Activated CD4-positive, alpha-beta T cell treated with anti-CD3 and anti-CD28 coated beads for 36 hours (primary cell): ENCODE results near the gene NARF. TPM values are rescaled to one million over a fixed set of nuclear protein-coding genes. Genes with fewer than 3 reads are reported as not detected.
"Not testable (repeated sequence)": the region's sequence is repeated elsewhere in the genome, so short reads cannot be mapped to it uniquely, and the experiment has no call there.

Experiments
- ATAC-seq: fragments of 200-7000 bp; cut with Tn5 transposase; one replicate; pipeline ENCODE4 v1.10.0; 2021; ENCODE audit warnings: mild to moderate bottlenecking, moderate library complexity
- CTCF ChIA-PET: fragments of 350-600 bp; sonication (Branson Sonifier 250); formaldehyde crosslinking; loops from one replicate; lab custom pipeline; 2021; ENCODE audit warnings: antibody characterized with exemption; lab: Charles Lee
- POLR2A ChIA-PET: fragments of 350-600 bp; sonication (Branson Sonifier 250); formaldehyde crosslinking; loops from one replicate; lab custom pipeline; 2021; ENCODE audit warnings: antibody characterized with exemption, inconsistent platforms; lab: Charles Lee
- DNase-seq: peaks from one replicate; pipeline ENCODE4 v3.0.0-alpha.2; 2020
- H3K27ac Mint-ChIP-seq: one replicate; pipeline ENCODE4 v1.8.0; 2021; ENCODE audit warnings: mixed read lengths
- H3K27me3 Mint-ChIP-seq: one replicate; pipeline ENCODE4 v1.8.0; 2021; ENCODE audit warnings: mixed read lengths
- H3K36me3 Mint-ChIP-seq: one replicate; pipeline ENCODE4 v1.8.0; 2021; ENCODE audit warnings: low read depth, mixed read lengths
- H3K4me1 Mint-ChIP-seq: one replicate; pipeline ENCODE4 v1.8.0; 2021; ENCODE audit warnings: mixed read lengths
- H3K4me3 Mint-ChIP-seq: one replicate; pipeline ENCODE4 v1.8.0; 2021; ENCODE audit warnings: mild to moderate bottlenecking, moderate library complexity, mixed read lengths
- H3K9me3 Mint-ChIP-seq: one replicate; pipeline ENCODE4 v1.8.0; 2021; ENCODE audit warnings: low read depth, mixed read lengths
- intact Hi-C, 2 experiments: fragments of 100-400 bp; cut with DNase I in 1 of 2; cut with micrococcal nuclease in 1 of 2; formaldehyde crosslinking; loops; one replicate each; pipeline versions ENCODE4 v1.14.2 to v1.15.1; 2022 to 2024; cut with DNase I, micrococcal nuclease
- total RNA-seq, 2 experiments: library from RNA; stranded (reverse); gene quantifications; one replicate each; pipeline ENCODE4 v1.2.3, GENCODE V29; 2021

Gene NARF
- total RNA-seq, 2 experiments from 2014 or later: 65.4 to 85.9 TPM

GRCh38 chr17:82524540-82524939 lies 66.0 kb downstream of the NARF start:
- Mint-ChIP-seq H3K4me3 (no peak overlapping the region), H3K27ac (no peak overlapping the region), H3K36me3 (peaks cover 22% of the 10 kb centered on the region), H3K27me3 (no peaks in the 10 kb centered on the region), H3K9me3 (no peaks in the 10 kb centered on the region), H3K4me1 (peaks cover 56% of the 10 kb centered on the region)
- CTCF ChIA-PET: interaction anchor here (0.9 kb wide), 1 partner anchor 9 kb away, joined by 3 read pairs; no protein-coding TSS in a partner anchor
- intact Hi-C loops: loop anchor here in 1 of 2 experiments (5.0 kb wide), 1 partner anchor 33 kb away; no protein-coding TSS in a partner anchor
- POLR2A ChIA-PET: no interaction called here
- DNase-seq: no peak
- ATAC-seq: no peak

GRCh38 chr17:82525712-82526111 lies 67.2 kb downstream of the NARF start:
- ATAC-seq (no peak), DNase-seq (no peak)
- Mint-ChIP-seq H3K4me1 (peaks cover 61% of the 10 kb centered on the region), H3K27me3 (no peaks in the 10 kb centered on the region), H3K36me3 (peaks cover 18% of the 10 kb centered on the region), H3K9me3 (no peaks in the 10 kb centered on the region), H3K4me3 (no peak overlapping the region), H3K27ac (peak overlapping the region; percentile 6)
- CTCF ChIA-PET: interaction anchor here (0.6 to 1.5 kb wide), 3 partner anchors 19 to 28 kb away, joined by 3 to 5 read pairs (median 3); no protein-coding TSS in a partner anchor
- POLR2A ChIA-PET: no interaction called here
- intact Hi-C loops: no loop called here

- Mint-ChIP-seq H3K36me3 (peaks cover 17% of the 10 kb centered on the region), H3K27me3 (no peaks in the 10 kb centered on the region), H3K4me1 (peaks cover 56% of the 10 kb centered on the region), H3K9me3 (no peaks in the 10 kb centered on the region), H3K4me3 (no peak overlapping the region), H3K27ac (peak overlapping the region; percentile 47)
- DNase-seq (no peak), ATAC-seq (no peak)
- ChIA-PET CTCF (interaction anchor here (0.6 to 1.3 kb wide), 4 partner anchors 14 to 323 kb away, joined by 3 to 4 read pairs (median 3); no protein-coding TSS in a partner anchor), POLR2A (no interaction called here)
- intact Hi-C loops: no loop called here
These were observed 69.4 kb downstream of the NARF start for GRCh38 chr17:82527898-82528297.

- ChIA-PET POLR2A (no interaction called here), CTCF (interaction anchor here (1.3 kb wide), 1 partner anchor 18 kb away, joined by 4 read pairs; no protein-coding TSS in a partner anchor)
- H3K36me3 Mint-ChIP-seq: peaks cover 14% of the 10 kb centered on the region
- DNase-seq (peak; percentile 35), ATAC-seq (peak; percentile 27)
- peaks cover 52% of the 10 kb centered on the region for H3K4me1 Mint-ChIP-seq
- H3K9me3 Mint-ChIP-seq: no peaks in the 10 kb centered on the region
- H3K27ac Mint-ChIP-seq: peak overlapping the region; percentile 14
- intact Hi-C loops: no loop called here
- H3K4me3 Mint-ChIP-seq: no peak overlapping the region
- no peaks in the 10 kb centered on the region for H3K27me3 Mint-ChIP-seq
These were observed 70.1 kb downstream of the NARF start for GRCh38 chr17:82528484-82529265.

DNA sequence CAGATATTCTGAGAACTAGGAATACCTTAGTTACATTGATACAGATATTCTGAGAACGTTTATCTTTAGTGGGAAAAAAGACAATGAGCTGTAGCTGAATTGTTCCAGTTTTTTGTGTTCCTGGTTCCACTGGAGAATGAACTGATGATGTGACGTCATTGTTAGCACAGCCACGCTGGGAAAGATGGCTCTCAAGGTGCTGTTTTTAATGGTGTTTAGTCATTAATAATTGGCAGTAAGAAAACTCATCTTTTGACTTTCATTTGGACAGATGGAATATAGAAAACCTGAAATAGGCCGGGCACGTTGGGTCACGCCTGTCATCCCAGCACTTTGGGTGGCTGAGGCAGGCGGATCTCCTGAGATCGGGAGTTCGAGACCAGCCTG lies 71.4 kb downstream of the NARF start:
- no peak overlapping the region for H3K4me3 Mint-ChIP-seq

DNA sequence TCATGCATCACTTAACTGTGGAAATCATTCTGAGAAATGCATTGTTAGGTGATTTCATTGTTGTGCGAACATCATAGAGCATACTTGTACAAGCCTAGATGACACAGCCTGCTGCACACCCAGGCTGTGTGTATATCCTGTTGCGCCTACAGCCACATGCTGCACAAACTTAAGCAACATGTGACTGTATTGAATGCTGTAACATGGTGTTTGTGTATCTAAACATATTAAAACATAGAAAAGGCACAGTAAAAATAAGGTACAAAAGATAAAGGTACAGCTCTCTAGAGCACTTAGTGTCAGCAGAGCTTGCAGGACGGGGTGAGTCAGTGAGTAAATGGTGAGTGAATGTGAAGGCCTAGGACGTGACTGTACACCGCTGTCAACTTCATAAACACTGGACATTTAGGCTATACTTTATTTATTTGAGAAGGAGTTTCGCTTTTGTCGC lies 72.9 kb downstream of the NARF start:
- Mint-ChIP-seq H3K4me3 (no peak overlapping the region), H3K9me3 (no peaks in the 10 kb centered on the region), H3K36me3 (peaks cover 10% of the 10 kb centered on the region), H3K27ac (peak overlapping the region; percentile 91), H3K4me1 (peaks cover 60% of the 10 kb centered on the region), H3K27me3 (no peaks in the 10 kb centered on the region)
- intact Hi-C loops: no loop called here
- POLR2A ChIA-PET: interaction anchor here (1.0 kb wide), 1 partner anchor 12 kb away, joined by 3 read pairs; no protein-coding TSS in a partner anchor
- CTCF ChIA-PET: interaction anchor here (0.7 to 1.7 kb wide), 4 partner anchors 23 to 114 kb away, joined by 3 read pairs; no protein-coding TSS in a partner anchor
- ATAC-seq: peak; percentile 81
- peak; percentile 42 for DNase-seq

More for the DNA sequence above, 71.4 kb downstream of the NARF start:
- no peaks in the 10 kb centered on the region for H3K27me3 Mint-ChIP-seq
- peaks cover 12% of the 10 kb centered on the region for H3K36me3 Mint-ChIP-seq
- intact Hi-C loops: no loop called here
- H3K9me3 Mint-ChIP-seq: no peaks in the 10 kb centered on the region
- ATAC-seq (no peak), DNase-seq (no peak)
- ChIA-PET CTCF (no interaction called here), POLR2A (interaction anchor here (0.6 to 0.7 kb wide), 3 partner anchors 20 to 409 kb away, joined by 3 to 6 read pairs (median 4); no protein-coding TSS in a partner anchor)
- H3K4me1 Mint-ChIP-seq: peaks cover 57% of the 10 kb centered on the region
- H3K27ac Mint-ChIP-seq: no peak overlapping the region

DNA sequence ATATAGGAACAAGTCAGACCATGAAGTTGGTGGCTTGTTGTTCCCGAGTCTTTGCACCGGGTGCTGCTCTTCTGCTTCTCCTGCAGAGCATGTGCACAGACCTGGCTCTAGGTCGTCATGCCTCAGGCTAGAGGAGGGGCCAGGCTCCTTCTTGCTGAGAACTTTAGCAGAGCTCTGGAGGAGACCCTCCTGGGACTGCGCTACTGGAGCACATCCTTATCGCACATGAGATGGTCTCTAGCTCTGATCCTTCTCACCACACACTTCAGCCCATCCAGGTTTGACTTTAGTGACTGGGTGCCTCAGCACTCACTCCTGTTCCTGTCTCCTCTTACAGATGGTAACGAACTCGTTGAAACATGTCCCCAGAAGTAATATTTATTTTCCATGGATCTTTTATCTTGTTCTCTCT lies 75.9 kb downstream of the NARF start:
- intact Hi-C loops: no loop called here
- H3K4me3 Mint-ChIP-seq: no peak overlapping the region
- ChIA-PET CTCF (interaction anchor here (3.1 kb wide), 1 partner anchor 20 kb away, joined by 17 read pairs; no protein-coding TSS in a partner anchor), POLR2A (no interaction called here)
- no peak for ATAC-seq
- no peaks in the 10 kb centered on the region for H3K27me3 Mint-ChIP-seq
- DNase-seq: no peak
- no peaks in the 10 kb centered on the region for H3K9me3 Mint-ChIP-seq
- no peak overlapping the region for H3K27ac Mint-ChIP-seq
- peaks cover 57% of the 10 kb centered on the region for H3K4me1 Mint-ChIP-seq
- H3K36me3 Mint-ChIP-seq: peaks cover 7% of the 10 kb centered on the region

DNA sequence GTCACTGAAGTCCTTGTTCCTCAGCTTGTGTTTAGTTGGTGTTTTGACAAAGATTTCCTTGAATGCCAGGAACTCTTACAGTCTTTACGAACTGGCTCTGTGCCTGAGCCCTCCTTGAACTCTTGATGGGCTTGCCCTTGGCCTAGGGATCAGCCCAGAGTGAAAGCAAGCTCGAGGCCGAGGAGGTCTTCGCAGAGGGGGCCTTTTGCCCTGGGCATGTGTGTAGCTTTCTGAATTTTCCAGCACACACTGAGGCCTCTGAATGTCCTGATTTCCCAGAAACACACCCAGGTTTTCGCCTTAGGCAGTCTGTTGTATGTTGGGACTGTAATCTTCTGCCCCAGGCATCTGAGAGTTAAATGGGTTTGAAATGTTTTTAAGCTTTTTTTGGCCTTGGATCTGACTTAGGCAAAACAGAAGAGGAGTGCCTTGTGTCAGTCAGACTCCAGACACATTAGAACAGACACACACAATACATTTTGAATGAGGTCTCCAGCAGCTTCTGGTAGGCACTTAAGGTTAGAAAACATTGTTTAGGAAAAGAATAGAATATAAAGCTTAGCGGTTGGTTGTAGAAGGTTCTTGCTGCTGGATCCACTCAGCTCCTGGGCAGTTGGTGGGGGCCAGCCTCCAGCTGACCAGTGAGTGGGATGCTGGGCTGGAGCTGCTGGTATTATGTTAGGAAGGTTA lies 78.1 kb downstream of the NARF start:
- ChIA-PET CTCF (interaction anchor here (0.9 to 3.7 kb wide), 4 partner anchors 9 to 31 kb away, joined by 3 to 33 read pairs (median 12); no protein-coding TSS in a partner anchor), POLR2A (interaction anchor here (0.9 to 1.1 kb wide), 2 partner anchors 10 to 18 kb away, joined by 3 read pairs; partner anchors contain the start of gene FOXK2)
- Mint-ChIP-seq H3K27ac (peak overlapping the region; percentile 86), H3K27me3 (no peaks in the 10 kb centered on the region), H3K4me1 (peaks cover 51% of the 10 kb centered on the region), H3K9me3 (no peaks in the 10 kb centered on the region), H3K4me3 (peak overlapping the region; percentile 33), H3K36me3 (no peaks in the 10 kb centered on the region)
- DNase-seq: no peak
- ATAC-seq: no peak
- intact Hi-C loops: no loop called here

DNA sequence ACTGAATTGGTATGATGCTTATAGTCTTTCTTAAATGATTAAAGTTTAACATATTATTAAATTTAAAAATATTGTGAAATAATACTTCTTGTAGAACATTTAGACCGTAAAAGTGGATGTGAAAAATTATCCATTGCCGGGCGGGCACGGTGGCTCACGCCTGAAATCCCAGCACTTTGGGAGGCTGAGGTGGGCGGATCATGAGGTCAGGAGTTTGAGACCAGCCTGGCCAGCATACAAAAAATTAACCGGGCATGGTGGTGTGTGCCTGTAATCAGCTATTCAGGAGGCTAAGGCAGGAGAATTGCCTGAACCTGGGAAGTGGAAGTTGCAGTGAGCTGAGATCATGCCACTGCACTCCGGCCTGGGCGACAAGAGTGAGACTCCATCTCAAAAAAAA lies 78.7 kb downstream of the NARF start:
- H3K9me3 Mint-ChIP-seq, ATAC-seq, H3K27ac Mint-ChIP-seq, H3K4me3 Mint-ChIP-seq, intact Hi-C loops, DNase-seq, H3K36me3 Mint-ChIP-seq, H3K27me3 Mint-ChIP-seq, POLR2A ChIA-PET: not testable (repeated sequence)
- CTCF ChIA-PET: interaction anchor here (1.7 to 3.7 kb wide), 3 partner anchors 8 to 17 kb away, joined by 7 to 33 read pairs (median 17); no protein-coding TSS in a partner anchor
- H3K4me1 Mint-ChIP-seq: peaks cover 51% of the 10 kb centered on the region

DNA sequence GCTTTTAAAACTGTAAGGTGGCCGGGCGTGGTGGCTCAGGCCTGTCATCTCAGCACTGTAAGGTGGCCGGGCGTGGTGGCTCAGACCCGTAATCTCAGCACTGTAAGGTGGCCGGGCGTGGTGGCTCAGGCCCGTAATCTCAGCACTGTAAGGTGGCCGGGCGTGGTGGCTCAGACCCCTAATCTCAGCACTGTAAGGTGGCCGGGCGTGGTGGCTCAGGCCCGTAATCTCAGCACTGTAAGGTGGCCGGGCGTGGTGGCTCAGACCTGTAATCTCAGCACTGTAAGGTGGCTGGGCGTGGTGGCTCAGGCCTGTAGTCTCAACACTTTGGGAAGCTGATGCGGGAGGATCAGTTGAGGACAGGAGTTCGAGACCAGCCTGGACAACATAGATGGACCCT lies 80.5 kb downstream of the NARF start:
- Mint-ChIP-seq H3K4me1 (peaks cover 51% of the 10 kb centered on the region), H3K27ac (peak overlapping the region; percentile 4)
- H3K9me3 Mint-ChIP-seq, H3K27me3 Mint-ChIP-seq, H3K4me3 Mint-ChIP-seq, H3K36me3 Mint-ChIP-seq, ATAC-seq, intact Hi-C loops, DNase-seq: not testable (repeated sequence)
- POLR2A ChIA-PET: interaction anchor here (0.7 kb wide), 1 partner anchor 90 kb away, joined by 3 read pairs; no protein-coding TSS in a partner anchor
- CTCF ChIA-PET: interaction anchor here (1.5 kb wide), 1 partner anchor 15 kb away, joined by 5 read pairs; no protein-coding TSS in a partner anchor
